ACC112 (cell line): Measurements from ENCODE around the gene CLDN9.

Experiments
- H2AFZ ChIP-seq: fragments of 200-600 bp; sonication (generic); one replicate; pipeline ENCODE4 v1.6.0; 2017; ENCODE audit warnings: antibody characterized with exemption, low read length; ENCODE audit not compliant: unreplicated experiment
- H3K27ac ChIP-seq: fragments of 200-600 bp; sonication (generic); 2 replicates; pipeline ENCODE4 v1.5.1; 2014; ENCODE audit warnings: low read depth, mild to moderate bottlenecking, antibody characterized with exemption, low read length, moderate library complexity
- H3K27me3 ChIP-seq: fragments of 200-600 bp; sonication (generic); 2 replicates; pipeline ENCODE4 v1.6.1; 2014; ENCODE audit warnings: mild to moderate bottlenecking, antibody characterized with exemption, low read length, moderate library complexity, mixed read lengths; ENCODE audit not compliant: insufficient read depth
- H3K36me3 ChIP-seq: fragments of 200-600 bp; sonication (generic); 2 replicates; pipeline ENCODE4 v1.6.1; 2016; ENCODE audit warnings: mild to moderate bottlenecking, antibody characterized with exemption, low read length, moderate library complexity, mixed read lengths; ENCODE audit not compliant: insufficient read depth
- H3K4me1 ChIP-seq: fragments of 200-600 bp; sonication (generic); one replicate; pipeline ENCODE4 v1.6.1; 2016; ENCODE audit warnings: low read length, mixed read lengths; ENCODE audit not compliant: insufficient read depth, unreplicated experiment, control insufficient read depth
- H3K4me3 ChIP-seq: fragments of 200-600 bp; sonication (generic); 2 replicates; pipeline ENCODE4 v1.5.1; 2014; ENCODE audit warnings: mild to moderate bottlenecking, low read depth, low read length
- H3K79me2 ChIP-seq: fragments of 200-600 bp; sonication (generic); one replicate; pipeline ENCODE4 v1.6.0; 2016; ENCODE audit warnings: low read length; ENCODE audit not compliant: control insufficient read depth, unreplicated experiment, insufficient read depth

CLDN9 gene

GRCh38 chr16:3058139-3059030 lies 45.7 kb downstream of the CLDN9 start:
- H3K4me1 ChIP-seq, result peaks cover 10% of the 10 kb centered on the region
- H3K36me3 ChIP-seq, result no peaks in the 10 kb centered on the region
- H2AFZ ChIP-seq, result peak overlapping the region; percentile 89
- no peak overlapping the region for H3K27ac ChIP-seq
- H3K4me3 ChIP-seq, result peak overlapping the region; percentile 98
- H3K27me3 ChIP-seq, result no peaks in the 10 kb centered on the region
- no peaks in the 10 kb centered on the region for H3K79me2 ChIP-seq

DNA sequence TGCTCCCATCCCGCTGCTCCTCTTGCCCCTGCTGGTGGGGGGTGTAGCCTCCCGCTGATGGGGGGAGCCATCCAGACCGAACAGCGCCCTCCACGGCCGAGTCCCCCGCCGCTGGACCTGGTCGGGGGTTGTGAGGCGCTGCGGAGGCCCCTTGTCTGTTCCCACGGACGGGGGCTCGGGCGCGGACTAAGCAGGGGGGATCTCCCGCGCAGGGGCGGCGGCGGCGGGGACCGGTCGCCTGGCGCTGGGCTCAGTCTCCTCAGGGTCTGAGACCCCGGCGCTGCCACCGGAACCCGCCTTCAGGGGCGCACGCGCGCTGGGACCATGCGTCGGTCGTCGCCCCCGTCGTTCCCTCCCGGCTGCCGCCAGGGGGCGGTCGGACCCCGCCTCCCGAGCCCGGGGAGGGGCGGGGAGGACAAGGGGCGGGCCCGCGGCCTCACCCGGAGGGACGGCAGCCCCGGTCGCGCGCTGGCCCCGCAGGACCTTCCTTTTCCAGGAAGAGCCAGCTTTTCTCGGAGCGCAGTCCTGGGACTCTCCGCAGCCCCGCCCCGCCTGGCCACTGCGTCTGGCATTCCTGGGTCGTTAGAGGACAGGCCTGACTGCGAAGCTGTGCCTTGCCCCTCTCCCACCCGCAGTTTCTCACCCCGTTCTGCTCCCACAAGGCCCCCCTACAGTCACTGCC lies 46.5 kb downstream of the CLDN9 start:
- H3K4me3 ChIP-seq, result peak overlapping the region; percentile 98
- peaks cover 10% of the 10 kb centered on the region for H3K4me1 ChIP-seq
- no peaks in the 10 kb centered on the region for H3K27me3 ChIP-seq
- H3K36me3 ChIP-seq, result no peaks in the 10 kb centered on the region
- no peaks in the 10 kb centered on the region for H3K79me2 ChIP-seq
- H3K27ac ChIP-seq, result no peak overlapping the region
- peak overlapping the region; percentile 89 for H2AFZ ChIP-seq

GRCh38 chr16:3059723-3060242 lies 47.1 kb downstream of the CLDN9 start:
- Histone ChIP-seq H3K27me3 (no peaks in the 10 kb centered on the region), H3K4me1 (peaks cover 12% of the 10 kb centered on the region), H3K36me3 (no peaks in the 10 kb centered on the region), H3K79me2 (no peaks in the 10 kb centered on the region), H2AFZ (peak overlapping the region; percentile 74), H3K27ac (no peak overlapping the region), H3K4me3 (peak overlapping the region; percentile 98)

DNA sequence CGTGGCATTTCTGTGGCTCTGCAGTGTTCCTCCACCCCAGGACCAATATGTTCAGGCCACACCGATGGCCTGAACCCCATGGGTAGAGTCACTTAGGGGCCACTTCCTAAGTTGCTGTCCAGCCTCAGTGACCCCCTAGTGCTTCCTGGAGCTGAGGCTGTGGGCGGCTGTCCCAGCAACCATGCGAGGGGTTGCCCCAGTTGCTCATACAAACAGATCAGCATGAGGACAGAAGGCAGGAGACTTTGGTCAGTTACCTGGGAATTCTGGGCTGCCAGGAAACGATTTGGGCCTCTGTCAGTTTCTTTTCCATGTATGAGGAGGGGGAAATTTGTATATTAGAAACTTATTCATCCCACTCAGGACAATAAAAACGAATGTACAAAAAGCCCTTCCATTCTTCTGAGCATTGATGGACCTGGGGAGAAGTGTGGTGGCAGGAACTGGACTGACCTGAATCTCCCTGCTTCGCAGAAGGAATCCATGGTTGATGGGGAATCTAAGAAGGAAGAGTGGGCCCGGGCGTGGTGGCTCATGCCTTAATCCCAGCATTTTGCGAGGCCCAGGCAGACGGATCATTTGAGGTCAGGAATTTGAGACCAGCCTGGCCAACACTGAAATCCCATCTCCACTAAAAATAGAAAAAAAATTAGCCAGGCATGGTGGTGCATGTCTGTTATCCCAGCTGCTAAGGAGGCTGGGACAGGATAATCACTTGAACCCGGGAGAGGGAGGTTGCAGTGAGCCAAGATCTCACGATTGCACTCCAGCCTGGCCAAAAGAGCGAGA lies 47.8 kb downstream of the CLDN9 start:
- no peak overlapping the region for H3K4me3 ChIP-seq
- no peak overlapping the region for H3K27ac ChIP-seq
- no peaks in the 10 kb centered on the region for H3K36me3 ChIP-seq
- peaks cover 19% of the 10 kb centered on the region for H3K4me1 ChIP-seq
- no peaks in the 10 kb centered on the region for H3K79me2 ChIP-seq
- H2AFZ ChIP-seq, result no peak overlapping the region
- H3K27me3 ChIP-seq, result no peaks in the 10 kb centered on the region

DNA sequence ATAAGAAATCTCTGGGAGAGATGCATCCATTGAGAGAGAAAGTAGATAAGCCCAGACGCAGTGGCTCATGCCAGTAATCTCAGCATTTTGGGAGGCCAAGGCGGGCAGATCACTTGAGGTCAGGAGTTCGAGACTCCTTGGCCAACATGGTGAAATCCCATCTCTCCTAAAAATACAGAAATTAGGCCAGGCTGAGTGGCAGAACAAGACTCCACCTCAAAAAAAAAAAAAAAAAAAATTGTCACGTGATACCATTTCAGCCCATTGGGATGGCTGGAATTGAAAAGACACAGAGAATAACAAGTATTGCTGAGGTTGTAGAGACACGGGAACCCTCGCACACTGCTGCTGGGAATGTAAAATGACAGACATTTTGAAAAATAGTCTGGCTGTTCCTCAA lies 49.8 kb downstream of the CLDN9 start:
- peaks cover 22% of the 10 kb centered on the region for H3K4me1 ChIP-seq

DNA sequence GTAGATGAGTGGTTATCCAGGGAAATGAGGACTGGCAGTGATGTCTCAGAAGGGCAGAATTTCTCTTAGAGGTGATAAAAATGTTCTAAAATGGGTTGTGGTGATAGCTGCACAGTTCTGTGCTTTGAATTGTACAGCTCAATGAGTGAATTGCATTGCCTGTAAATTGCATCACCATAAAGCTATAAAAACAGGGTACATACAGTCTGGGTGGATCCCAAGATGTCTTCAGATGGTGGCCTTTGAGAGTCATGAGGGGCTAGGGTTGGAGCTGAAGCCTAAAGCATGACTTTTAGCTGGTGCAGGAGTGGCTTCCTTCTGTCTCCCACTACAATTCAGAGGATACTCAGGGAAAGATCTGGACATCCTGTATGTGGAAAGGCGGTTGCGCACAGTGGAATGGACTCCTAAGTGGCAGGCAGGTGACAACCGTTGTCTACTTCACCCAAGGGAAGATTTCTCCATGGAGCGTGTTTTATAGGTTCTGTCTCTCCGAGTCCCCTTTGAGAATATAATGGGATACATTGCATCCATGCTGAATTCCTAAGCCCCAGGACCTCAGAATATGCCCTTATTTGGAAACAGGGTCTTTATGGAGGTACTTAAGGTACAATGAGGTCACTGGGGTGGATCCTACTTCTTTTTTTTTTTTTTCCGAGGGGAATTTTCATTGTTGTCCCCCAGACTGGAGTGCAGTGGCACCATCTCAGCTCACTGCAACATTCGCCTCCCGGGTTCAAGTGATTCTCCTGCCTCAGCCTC lies 51.1 kb downstream of the CLDN9 start:
- Histone ChIP-seq H3K36me3 (no peaks in the 10 kb centered on the region), H3K79me2 (no peaks in the 10 kb centered on the region), H3K4me1 (peaks cover 17% of the 10 kb centered on the region), H3K4me3 (no peak overlapping the region), H3K27me3 (no peaks in the 10 kb centered on the region), H2AFZ (no peak overlapping the region), H3K27ac (no peak overlapping the region)

More for the DNA sequence above, 49.8 kb downstream of the CLDN9 start:
- no peaks in the 10 kb centered on the region for H3K79me2 ChIP-seq
- H3K4me3 ChIP-seq, result no peak overlapping the region
- no peaks in the 10 kb centered on the region for H3K36me3 ChIP-seq
- no peak overlapping the region for H2AFZ ChIP-seq
- H3K27me3 ChIP-seq, result no peaks in the 10 kb centered on the region
- H3K27ac ChIP-seq, result no peak overlapping the region
